GM19324 (cell line): ENCODE measurements around the gene SLCO4A1.
"Not testable (repeated sequence)": the region's sequence is repeated elsewhere in the genome, so short reads cannot be mapped to it uniquely, and the experiment has no call there.

ENCODE experiments used
- ATAC-seq: cut with Tn5 transposase; IDR thresholded peaks from one replicate; pipeline ENCODE4 v1.9.1; 2021; ENCODE audit warnings: mild to moderate bottlenecking, moderate library complexity; ENCODE audit not compliant: unreplicated experiment, low FRiP score

Gene SLCO4A1

DNA sequence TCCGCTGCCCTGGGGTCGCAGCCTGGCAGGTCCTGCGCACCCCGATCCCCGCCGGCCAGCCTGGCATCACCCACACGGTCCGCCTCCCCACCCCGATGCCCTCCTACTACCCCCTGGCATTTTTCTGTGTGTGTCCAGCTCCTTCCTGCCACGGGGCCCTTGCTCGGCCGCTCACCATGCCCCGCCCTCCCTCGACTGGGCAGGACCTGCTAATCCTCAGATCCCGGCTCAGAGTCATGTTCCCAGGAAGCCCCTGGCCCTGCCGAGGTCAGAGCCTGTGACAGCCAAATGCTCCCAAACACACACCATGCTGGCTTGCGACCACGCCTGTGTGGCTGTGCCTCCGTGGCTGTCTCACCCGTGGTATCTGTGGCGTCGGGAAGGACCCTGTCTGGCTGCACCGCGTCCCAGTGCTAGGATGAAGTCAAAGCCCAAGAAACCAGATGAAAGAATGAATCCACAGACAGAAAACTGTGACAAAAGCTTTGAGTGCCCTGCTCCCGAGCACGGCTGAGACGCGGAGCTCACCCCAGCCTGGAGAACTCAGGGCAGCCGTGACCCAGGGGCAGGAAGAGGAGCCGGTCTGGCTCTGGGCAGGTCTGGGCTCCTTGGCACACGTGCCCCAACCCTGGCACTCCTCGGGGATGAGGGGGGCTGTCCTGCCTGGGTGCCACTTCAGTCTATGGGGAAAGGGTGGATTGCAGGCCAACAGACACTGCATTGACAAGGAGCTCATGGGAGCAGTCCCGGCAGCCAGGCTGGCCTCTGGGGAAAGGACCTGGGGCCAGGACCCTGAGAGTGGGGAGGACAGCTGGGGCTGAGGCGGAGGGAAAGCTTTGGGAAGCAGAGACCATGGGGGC is 20.8 kb upstream of the SLCO4A1 start:
- ATAC-seq: no peak

DNA sequence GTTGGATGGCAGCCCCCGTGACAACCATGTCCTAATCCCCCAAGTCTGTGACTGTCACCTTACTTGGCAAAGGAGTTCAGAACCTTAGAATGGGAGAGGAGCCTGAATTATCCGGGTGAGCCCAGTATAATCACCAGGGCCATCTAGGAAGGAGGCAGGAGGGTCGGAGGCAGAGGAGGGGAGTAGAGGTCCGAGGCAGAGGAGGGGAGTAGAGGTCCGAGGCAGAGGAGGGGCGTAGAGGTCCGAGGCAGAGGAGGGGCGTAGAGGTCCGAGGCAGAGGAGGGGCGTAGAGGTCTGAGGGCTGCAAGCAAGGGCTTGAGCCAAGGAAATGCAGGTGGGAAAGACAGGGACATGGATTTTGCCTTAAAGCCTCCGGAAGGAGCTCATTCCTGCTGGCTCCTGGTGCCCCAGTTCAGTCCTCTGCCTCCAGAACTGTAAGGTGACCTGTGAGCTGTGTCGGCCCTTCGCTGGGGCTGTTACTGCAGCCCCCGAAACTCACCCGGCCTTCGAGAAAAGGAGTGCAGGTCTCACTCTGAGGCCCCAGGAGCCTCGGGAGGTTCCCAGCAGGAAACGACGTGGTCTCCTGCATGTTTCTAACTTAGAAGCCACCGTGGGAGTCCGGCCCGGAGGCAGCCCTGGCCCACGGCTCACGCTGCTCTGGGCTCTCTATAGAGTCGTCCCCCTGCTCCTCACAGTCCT is 20.0 kb upstream of the SLCO4A1 start:
- no peak for ATAC-seq

DNA sequence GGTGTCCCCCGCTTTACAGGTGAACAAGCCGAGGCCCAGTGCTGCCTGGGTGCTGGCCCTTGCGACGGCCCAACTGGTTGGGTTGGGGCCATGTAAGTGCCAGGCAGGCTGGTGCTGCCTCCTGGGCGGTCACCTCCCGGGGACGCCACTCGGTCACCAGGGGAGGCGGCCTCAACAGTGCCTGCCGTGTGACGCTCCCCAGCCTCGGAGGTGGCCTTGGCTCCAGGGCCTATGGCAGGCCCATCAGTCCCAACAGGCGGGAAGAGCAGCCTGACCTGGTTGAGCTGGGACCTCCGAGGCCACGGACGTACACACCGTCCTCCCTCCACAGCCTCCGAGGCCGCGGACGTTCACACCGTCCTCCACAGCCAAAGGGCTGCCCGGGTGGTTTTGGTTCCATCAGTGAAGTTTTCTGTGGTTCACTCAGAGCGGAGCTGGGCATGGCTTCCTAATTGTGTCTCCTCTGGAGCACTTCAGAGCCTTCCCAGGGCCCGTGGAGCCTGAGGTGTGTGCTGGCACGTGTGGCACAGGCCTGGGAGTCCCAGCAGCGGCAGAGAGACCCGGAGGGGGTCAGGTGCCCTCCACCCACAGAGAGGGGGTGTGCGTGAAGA is 19.3 kb upstream of the SLCO4A1 start:
- ATAC-seq: no peak

DNA sequence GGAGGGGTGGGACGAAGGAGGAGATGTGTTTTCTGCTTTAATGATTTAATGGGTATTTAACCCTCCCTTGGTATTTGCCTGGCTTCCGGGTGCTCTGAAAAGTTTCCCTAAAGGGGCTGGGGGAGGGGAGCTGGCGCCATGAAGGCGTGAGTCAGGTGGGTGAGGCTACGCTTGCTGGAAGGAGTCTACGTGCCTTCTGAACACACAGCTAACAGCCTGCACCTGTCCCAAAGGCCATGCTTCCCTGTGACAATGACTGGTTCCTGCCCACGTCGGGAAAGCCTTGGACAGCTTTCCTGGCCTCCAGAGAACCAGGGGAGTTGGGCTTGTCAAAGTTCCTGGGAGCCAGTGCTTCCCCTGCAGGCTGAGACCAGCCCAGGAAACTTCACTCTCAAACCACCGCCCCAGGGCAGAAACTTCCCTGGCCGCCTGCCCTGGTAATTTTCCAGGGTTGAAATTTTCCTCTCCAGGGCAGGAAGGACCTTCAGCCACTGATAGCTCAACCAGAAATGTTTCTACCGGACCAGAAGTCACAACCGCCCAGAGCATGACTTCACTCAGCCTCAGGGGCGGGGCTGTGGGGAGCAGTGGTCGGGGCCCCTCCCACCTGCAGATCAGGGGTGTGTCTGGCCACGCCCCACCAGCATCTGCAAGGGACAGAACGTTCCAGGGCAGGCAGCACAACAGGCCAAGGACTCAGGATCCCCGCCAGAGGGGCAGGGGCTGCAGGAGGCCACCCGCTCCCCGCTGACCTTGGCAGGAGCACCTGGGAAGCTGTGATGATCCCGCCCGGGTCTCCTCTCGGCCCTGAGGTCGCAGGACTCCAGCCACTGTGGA is 18.6 kb upstream of the SLCO4A1 start:
- ATAC-seq: peak; percentile 89

DNA sequence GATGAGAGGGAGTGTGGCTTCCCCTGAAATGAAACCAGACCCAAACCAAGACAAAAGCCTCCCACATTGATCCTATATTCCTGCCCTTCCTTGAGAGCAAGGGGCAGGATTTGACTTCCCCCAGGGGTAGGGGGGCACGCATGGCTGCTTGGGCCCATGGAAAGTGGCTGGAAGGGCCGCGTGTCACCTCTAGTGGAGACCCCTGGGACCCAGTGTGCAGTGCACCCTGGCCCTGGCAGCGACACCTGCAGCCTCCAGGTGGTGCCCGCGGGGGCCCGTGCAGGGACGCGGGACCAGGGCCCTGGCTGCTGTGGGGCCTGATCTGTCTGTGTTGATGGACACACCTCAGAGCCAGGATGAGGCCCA is 18.0 kb upstream of the SLCO4A1 start:
- ATAC-seq: peak; percentile 49

DNA sequence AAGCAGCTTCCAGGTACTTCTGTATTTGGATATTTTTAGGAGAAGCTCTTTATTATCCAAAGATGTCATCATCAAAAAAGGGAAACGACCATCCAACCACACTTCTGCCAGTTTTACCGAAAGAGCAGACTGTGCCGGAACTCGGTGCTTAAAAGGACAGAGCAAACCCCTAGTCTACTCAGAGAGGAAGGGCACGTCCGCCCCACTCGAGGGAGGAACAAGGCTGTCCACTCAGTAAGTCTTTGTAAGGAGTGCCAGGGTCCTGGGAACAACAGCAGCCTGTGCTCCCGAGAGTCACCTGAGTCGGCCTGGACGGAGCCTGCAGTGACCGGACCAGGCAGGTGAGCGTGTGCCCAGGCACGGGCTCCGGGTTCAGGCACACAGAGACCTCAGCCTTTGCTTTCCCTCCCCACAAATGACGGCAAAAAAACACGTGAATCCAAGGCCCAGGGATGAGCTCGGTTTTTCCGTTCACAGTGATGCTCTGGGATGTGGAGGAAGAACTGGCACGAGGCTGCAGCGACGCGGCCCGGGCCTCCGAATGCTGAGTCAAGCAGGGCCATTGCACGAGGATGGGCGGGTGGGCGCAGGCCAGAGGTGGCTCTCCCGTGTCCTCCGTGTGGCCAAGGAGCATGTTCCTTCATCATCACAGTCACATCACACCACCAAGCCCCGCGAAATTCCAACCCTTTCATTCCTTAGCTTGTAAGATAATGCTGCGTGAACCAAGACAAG is 17.4 kb upstream of the SLCO4A1 start:
- ATAC-seq: no peak

DNA sequence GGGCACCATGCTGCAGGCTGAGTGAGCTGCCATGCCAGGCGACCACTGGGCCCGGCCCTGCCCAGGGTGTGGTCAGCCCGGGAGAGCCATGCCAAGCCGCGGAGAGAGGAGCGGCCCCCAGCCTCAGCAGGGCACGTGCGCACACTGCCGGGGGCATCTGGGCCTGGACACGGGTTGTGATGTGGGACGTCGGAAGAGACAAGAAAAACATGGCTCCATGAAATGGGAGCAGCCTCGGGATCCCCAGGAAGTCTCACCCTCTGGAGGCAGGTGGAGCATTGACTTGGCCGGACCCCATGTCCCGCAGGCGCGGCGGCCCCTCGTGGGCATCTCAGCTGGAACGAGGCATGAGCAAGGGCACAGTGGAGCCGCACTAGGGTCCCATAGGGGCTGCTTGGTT is 16.8 kb upstream of the SLCO4A1 start:
- ATAC-seq: no peak

DNA sequence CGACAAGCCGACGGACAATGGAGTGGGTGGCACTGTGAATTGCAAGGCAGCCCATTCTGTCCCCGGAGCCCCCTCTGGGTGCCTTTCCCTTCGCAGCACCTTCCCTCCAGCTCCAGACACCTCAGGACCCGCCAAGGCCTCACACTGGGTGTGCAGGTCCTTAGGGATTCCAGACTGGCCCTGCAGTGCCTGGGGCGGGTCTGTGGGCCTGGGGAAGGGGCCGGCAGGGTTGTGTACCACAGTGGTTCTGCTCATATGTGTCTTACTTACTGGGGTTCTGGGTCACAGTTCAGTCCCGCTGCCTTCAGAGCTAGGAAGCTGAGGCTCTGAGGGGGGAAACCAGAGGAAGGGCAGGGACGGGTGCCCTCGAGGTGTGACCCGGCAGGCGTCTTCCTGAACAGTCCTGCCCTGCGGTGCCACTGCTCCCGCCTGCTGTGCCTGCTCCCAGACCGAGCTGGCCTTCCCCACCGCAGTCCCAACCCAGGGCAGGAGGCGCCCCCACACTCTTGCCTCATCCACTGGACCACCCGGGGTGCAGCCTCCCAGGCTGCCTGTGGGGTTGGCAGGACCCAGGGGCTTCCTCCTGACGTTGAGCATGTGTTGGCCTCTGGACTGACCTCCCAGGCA is 16.3 kb upstream of the SLCO4A1 start:
- no peak for ATAC-seq

DNA sequence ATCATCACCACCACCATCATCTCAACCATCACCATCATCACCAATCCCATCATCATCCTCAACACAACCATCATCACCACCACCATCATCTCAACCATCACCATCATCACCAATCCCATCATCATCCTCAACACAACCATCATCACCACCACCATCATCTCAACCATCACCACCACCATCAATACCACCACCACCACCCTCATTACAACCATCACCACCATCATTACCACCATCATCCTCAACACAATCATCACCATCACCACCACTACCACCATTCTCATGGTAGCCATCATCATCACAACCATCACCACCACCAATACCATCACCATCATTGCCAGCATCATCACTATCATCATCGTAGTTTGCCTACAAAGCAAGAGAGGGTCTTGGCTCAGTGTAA is 14.9 kb upstream of the SLCO4A1 start:
- not testable (repeated sequence) for ATAC-seq

DNA sequence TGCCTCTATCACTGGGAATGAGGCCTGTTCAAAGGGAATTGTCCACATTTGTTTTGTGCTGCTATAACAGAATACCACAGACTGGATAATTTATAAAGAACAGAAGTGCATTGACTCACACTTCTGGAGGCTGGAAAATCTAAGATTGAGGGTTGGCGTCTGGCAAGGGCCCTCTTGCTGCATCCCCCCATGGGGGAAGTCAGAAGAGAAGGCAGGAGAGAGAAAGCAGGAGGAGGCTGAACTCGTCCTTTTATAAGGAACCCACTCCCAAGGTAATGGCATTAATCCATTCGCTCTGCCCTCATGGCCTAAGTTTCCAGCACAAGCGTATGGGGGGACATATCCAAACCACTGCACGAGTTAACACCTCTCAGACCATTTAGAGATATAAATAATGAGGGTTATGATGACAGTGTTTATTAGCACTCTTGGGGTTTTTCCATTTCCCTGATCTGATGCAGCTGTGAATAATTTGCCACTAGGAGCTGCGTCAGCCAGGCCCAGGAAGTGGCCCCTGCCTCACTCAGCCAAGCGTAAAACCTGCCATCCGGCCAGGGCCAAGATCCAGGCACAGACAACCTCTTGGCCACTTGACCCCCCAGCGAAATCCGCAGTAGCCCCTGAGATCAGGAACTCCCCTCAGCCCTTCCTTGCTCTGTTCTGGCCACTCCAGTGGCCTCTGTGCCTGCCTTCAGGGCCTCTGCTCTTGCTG is 14.2 kb upstream of the SLCO4A1 start:
- no peak for ATAC-seq

DNA sequence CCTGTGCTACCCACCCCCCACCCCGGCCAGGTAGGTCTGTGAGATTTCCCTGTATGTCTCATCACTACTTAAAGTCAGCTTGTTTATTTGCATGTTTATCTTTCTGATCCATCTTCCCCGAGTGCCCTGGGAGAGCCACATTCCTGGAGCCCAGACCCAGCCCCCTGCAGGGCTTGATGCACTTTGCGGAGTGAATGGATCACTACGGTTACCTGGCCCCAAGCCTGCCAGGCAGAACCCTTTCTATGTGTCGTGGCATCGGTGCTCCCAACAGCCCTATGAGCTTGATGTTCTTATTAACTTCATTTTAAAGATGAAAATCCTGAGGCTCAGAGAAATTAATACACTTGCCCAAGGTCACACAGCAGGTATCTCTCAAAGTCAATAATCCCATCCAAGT is 13.6 kb upstream of the SLCO4A1 start:
- ATAC-seq: no peak

DNA sequence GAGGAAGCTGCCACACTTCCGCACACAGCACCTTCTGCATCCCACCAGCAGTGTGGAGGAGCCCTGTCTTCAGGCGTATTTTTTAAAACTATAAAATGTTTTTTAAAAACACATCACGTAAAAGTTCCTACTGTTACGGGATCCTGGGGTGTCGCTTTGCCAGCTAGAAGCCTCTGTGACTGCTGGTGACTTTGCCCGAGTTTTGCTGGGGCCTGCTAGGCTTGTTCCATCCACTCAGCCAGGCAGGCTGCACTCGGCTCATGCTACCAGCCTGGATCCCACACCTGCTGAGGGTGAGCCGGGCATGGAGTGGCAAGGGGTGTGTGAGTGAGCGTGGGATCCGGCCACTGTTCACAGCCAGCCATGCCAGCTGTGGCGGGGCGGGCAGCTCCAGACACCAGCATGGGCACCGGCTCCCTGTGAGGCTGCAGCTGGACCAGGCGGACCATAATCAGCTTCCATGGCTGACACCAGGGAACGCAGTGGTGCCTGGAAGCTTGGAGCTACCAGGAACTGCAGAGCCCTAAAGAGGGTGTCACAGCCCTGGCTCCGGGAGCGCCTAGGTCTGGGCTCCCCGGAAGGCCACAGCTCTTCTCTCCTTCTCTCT is 12.3 kb upstream of the SLCO4A1 start:
- no peak for ATAC-seq

DNA sequence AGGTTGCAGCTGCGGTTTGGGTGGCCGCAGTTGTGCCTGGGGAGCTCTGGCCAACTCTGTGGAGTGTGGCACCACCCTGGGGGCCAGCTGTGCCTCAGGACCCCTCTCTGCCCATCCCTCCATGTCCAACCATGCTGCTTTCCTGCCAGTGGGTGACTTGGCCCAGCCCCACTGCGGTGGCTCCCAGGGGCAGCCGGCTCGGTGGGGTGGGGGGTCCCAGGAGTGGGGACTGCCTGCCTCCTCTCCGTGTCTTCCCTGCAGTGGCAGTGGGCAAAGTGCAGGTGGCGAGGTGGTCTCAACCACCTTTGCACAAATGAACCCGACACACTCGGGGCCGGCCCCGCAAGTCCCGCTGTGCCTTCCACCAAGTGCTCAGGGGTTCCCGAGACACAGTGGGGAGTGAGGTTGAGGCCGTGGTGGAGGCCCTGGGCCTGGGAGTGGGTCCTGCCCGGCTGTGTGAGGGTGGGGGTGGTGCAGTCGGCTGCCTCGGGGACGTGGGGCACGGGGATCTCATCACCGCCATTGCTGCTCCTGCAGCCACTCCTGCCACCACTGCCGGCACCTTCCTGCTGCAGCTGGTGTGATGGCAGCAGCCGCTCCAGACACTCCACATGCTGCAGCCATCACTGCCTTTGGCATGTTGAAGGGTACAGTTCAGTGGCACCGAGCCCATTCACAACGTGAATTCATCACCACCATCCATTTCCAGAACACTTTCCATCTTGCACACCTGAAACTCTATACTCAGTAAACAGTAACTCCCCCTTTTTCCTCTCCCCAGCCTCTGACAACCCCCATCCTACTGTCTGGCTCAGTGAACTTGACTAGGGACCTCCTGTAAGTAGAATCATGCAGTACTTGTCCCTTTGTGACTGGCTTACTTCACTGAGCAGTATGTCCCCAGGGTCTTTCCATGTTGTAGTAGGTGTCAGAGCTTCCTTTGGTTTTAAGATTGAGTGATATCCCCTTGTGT is 10.7 kb upstream of the SLCO4A1 start:
- ATAC-seq: no peak

DNA sequence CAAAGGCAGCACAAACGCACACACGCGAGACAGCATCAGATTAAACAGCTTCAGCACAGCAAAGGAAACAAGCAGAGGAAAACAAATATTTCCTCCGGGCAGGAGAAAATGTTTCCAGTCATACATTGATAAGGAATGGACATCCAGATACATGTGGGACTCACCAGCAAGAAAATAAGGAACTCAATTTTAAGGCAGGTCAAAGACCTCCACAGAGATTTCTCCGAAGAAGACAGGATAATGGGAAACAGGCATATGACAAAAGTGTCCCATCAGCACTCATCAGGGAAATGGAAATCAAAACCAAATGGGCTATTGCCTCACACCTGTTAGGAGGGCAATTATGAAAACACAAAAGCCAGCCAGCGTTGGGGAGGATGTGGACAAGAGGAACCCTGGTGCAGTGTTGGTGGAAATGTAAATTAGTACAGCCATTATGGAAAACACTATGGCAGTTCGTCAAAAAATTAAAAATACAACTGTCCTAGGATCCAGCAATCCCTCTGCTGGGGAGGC is 9.7 kb upstream of the SLCO4A1 start:
- ATAC-seq: no peak

DNA sequence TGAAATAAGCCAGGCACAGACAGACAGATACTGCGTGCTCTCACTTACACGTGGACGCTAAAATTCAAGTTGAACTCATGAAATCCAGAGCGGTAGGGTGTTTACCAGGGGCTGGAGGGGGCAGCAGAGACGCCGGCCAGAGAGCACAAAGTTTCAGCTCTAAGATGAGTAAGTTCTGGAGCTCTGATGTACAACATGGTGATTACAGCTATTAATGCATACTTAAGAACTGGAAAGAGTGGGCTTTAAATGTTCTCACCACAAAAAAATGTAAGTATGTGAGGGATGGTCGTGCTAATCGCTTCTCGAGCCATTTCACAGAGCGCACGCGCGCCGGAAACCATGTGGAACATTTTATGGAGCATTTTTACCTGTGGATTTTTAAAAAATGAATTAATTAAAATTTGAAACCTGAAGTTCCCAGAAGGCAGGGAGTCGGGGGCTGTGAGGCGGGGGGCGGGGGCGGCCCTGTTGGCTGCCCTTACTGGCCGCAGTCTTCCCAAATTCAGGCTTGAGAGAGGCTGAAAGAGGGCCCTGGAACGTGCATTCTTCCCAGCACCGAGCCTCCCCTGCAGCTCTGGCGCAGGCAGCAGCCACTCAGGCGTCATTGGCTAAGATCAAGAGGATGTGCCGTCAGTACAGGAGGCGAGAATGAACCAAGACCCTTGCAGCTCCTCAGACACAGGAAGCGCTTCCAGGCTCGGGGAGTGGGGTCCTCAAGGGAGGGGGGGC is 8.5 kb upstream of the SLCO4A1 start:
- no peak for ATAC-seq

DNA sequence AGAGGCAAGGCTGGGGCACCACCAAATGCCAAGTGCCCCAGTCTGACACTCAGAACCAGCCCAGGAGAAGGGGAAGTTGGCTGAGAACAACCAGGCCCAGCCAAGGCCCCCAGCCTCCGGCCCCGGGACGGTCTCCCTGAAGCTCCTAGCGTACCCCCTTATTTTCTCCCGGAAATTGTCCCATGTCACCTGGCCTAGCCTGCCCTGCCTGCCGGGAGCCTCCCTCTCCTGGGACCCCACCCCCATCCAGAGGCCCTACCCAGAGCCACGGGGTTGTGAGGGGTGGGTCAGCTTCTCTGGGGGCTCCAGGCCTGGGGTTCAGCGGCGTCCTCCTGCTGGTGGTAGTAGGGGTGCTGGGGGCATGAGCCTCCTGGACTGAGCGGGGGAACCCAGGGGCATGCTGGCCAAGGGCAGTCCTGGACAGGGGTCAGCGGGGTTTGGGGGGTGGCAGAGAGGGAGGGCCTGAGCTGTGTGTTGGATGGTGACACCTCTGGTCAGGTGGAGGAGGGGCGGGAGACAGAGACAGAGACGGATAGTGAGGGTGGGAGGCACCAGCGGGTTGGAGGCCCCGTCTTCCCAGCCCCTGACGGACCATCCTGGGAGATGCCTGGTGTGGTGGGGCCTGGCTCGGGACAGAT is 7.9 kb upstream of the SLCO4A1 start:
- no peak for ATAC-seq
